GM23338 (cell line): ENCODE measurements around the gene ARL13A.

Experiments
- CREB1 ChIP-seq: fragments of 250-450 bp; sonication (Bioruptor Pico); IDR thresholded peaks from 2 replicates; pipeline ENCODE4 v1.5.0; 2020; ENCODE audit warnings: low read depth, mild to moderate bottlenecking, moderate library complexity
- CTCF ChIP-seq, 2 experiments: fragments of 200-600 bp in 1 of 2; sonication (generic) in 1 of 2; conservative IDR thresholded peaks; 2 replicates each; pipeline versions ENCODE4 v1.5.1 to v1.6.1; 2016 to 2017; ENCODE audit warnings: antibody characterized with exemption in 2 of 2, low read depth in 2 of 2, mild to moderate bottlenecking in 2 of 2, moderate library complexity in 1 of 2
- ETS1 ChIP-seq: IDR thresholded peaks from 2 replicates; pipeline ENCODE4 v1.6.1; 2016; ENCODE audit warnings: antibody characterized with exemption
- EZH2 ChIP-seq: fragments of 200-600 bp; sonication (generic); IDR thresholded peaks from one replicate; pipeline ENCODE4 v1.8.0; 2017; ENCODE audit warnings: antibody characterized with exemption, mild to moderate bottlenecking, low read depth; ENCODE audit not compliant: unreplicated experiment
- EZH2phosphoT487 ChIP-seq: fragments of 200-600 bp; sonication (generic); IDR thresholded peaks from one replicate; pipeline ENCODE4 v1.8.1; 2018; ENCODE audit warnings: antibody characterized with exemption; ENCODE audit not compliant: unreplicated experiment
- JUNB ChIP-seq: IDR thresholded peaks from one replicate; pipeline ENCODE4 v1.6.1; 2016; ENCODE audit warnings: antibody characterized with exemption; ENCODE audit not compliant: unreplicated experiment
- NANOG ChIP-seq: IDR thresholded peaks from 2 replicates; pipeline ENCODE4 v1.6.1; 2016; ENCODE audit warnings: antibody characterized with exemption, borderline replicate concordance
- POLR2AphosphoS5 ChIP-seq: IDR thresholded peaks from 2 replicates; pipeline ENCODE4 v1.6.1; 2016; ENCODE audit warnings: antibody characterized with exemption, low read depth
- REST ChIP-seq: IDR thresholded peaks from one replicate; pipeline ENCODE4 v1.6.1; 2018; ENCODE audit warnings: antibody characterized with exemption; ENCODE audit not compliant: unreplicated experiment
- STAT1 ChIP-seq: IDR thresholded peaks from one replicate; pipeline ENCODE4 v1.6.1; 2016; ENCODE audit warnings: antibody characterized with exemption; ENCODE audit not compliant: unreplicated experiment
- ZNF331 ChIP-seq: fragments of 250-450 bp; sonication (Bioruptor Pico); IDR thresholded peaks from 2 replicates; pipeline ENCODE4 v1.5.0; 2020; ENCODE audit warnings: low read depth, mild to moderate bottlenecking, moderate library complexity
- ZNF462 ChIP-seq: fragments of 250-450 bp; sonication (Bioruptor Pico); IDR thresholded peaks from 2 replicates; pipeline ENCODE4 v1.5.0; 2020; ENCODE audit warnings: mild to moderate bottlenecking, moderate library complexity

GRCh38 chrX:100928660-100929613, 40.6 kb upstream of the ARL13A start, which contains the start of gene XKRX:
- TF ChIP-seq CTCF (conservative IDR thresholded peaks at IDR 0.05; ENCODE audit: low read depth in 2 of 2) (no peak), REST (no peak), POLR2AphosphoS5 (no peak), EZH2 (no peak), CREB1 (no peak), EZH2phosphoT487 (no peak), JUNB (no peak), ZNF462 (CRISPR knock-in tag) (no peak), NANOG (no peak), ETS1 (no peak), STAT1 (no peak), ZNF331 (no peak)
